ENCODE results near the gene VPS45.

- no peak for TF ChIP-seq POLR2A (IDR thresholded peaks at IDR 0.05)
- TF ChIP-seq CTCF (IDR thresholded peaks at IDR 0.05 in 8 of 11, conservative IDR thresholded peaks at IDR 0.05 in 3 of 11): no peak
These were observed 496 bp downstream of the VPS45 start for GRCh38 chr1:150068109-150068435.
